GM12801 (cell line): Measurements from ENCODE around the gene DACH1.

Experiments
- TF ChIP-seq, protein P1 (sequence below): IDR thresholded peaks from one replicate; pipeline ENCODE4 v1.5.1; 2011; ENCODE audit warnings: control low read depth; ENCODE audit not compliant: insufficient read length; ENCODE audit errors: extremely low read depth

The DACH1 gene

DNA sequence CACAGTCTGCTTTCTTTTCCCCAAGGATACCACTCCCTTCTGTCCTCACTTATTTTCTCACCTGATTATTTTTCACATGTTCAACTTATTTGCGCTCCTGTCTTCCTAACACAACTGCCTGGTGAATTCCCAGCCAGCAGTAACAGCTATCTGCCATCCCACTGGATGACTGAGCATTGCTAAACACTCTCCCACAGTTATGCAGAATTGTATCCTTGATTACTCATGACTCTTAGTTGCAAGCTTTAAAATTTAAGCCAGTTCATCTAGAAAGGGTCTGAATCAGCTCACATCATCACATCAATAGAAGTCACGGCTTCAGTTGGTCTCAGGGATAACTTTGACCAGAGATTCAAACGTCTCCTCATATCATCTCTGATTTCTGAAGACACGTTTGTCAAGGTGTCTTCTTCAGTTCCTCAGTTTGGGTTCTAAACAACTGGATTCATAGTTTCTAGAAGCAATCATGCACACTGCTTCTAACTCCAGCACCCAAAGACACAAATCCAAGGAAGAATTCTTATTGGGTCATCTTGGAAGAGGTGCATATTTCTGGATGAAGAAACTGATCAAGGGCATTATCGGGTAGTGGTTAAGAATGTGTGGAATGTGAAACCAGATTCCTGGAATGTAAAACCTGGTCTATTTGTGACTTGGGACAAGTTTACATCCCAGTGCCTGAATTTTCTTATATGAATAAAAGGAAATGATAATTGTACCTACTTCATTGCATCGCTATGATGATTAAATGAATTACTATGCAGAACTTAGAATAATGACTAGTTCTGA lies 13.9 kb upstream of the DACH1 start:
- TF ChIP-seq, protein P1, sequence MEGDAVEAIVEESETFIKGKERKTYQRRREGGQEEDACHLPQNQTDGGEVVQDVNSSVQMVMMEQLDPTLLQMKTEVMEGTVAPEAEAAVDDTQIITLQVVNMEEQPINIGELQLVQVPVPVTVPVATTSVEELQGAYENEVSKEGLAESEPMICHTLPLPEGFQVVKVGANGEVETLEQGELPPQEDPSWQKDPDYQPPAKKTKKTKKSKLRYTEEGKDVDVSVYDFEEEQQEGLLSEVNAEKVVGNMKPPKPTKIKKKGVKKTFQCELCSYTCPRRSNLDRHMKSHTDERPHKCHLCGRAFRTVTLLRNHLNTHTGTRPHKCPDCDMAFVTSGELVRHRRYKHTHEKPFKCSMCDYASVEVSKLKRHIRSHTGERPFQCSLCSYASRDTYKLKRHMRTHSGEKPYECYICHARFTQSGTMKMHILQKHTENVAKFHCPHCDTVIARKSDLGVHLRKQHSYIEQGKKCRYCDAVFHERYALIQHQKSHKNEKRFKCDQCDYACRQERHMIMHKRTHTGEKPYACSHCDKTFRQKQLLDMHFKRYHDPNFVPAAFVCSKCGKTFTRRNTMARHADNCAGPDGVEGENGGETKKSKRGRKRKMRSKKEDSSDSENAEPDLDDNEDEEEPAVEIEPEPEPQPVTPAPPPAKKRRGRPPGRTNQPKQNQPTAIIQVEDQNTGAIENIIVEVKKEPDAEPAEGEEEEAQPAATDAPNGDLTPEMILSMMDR = no peak

DNA sequence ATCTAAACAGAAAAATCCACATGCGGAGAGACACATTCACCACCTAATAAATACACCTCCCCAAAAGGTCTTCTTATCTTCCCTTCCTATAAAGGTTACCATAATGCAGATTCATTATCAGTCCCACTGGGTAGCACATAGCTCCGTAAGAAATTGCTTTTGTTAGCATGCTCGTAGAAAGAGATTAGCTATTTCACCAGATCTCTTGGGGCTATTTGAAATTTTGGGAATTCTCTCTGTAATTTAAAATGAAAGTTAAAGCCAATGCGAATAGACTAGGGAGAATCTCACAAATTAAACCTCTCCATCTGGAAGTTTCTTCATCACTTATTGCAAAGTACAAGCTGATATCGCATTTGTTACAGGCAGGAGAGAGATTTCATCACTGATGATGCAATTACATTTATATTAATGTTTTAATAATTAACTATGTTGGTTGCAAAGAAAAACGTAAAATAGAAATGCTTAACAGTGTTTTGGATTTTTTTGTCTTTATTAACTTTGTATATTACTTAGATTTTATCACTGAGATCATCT lies 12.9 kb upstream of the DACH1 start:
- TF ChIP-seq, protein P1 = no peak

DNA sequence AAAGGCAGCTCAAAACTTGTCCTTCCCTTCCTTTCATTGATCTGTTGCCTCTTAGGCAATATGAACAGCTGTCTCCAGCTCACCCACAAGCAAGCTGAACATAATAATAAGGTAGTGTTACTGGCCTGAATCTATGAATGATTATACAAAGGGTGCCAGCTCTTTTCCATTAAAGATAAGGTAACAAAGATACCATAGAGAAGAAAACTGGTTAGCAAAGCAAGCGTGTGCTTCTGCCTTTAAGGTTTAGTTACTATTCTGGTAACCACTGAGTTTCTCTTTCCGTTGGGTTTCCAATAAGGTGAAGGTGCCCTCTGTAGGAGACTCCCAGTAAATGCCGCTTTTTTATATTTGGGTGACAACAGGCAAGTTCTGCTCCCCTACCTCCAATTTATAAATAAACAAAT lies 12.1 kb upstream of the DACH1 start:
- TF ChIP-seq, protein P1 = no peak

DNA sequence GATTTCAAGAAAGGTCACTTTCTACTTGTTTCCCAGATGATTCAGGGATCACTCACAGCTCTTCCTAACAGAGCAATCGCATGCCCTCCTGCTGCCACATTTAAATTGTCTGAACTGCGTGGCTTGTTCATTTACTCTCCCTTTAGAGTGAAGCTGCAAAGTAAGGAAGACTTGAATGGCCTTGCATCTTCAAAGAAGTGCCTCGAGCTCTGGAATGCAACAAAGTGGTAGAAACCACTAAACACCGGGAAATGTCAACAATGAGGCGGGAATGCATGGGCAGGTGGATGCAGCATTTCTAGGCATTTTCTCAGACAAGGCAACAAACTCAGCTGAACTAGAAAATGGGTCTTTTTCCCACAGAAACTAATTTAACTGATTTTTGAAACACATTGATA lies 10.3 kb upstream of the DACH1 start:
- TF ChIP-seq, protein P1 = no peak

DNA sequence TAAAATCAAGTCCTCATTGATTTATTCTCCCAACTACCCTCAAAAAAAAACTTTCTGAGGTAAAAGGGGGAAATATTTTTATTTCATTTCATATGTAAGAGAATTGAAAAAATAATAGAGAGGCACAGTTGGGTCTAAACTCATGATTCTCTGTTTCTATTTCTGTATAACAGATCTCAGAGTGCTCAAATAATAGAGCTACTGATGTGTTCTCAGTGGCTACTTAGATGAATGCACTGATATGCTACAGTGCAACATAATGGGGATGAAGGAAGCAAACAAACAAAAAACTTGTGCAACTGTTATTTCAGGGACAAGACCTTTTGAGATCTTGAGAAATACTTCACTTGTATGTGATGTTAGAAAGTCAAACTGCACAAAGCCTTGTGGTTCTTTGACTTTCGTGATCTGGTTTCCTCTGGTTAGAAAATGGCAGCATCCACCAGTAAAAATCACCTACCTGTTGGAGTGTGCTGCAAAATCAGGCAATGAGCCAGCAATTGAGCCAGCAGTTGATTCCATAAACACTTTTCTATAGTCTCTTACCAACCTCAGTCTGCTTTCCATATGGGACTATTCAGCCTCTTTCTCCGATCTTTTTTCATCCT lies 9.7 kb upstream of the DACH1 start:
- TF ChIP-seq, protein P1 = no peak

DNA sequence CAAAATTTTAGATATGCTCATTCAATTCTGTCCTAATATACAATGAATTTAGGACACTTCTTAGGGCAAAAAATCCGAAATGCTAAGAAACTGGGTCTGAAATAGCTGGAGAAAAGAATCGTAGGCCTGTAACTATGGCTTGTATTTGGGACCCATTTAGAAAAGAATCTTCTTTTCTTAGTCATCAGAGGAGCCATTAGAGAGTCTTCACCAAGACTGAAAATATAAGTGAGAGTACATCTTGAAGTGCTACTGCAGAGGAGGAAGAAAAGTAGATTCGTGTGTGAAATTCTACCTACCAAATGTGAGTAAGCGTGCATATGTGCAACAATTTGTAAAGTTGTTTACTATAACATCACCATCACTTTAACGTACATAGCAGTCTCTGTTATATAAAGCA lies 8.8 kb upstream of the DACH1 start:
- TF ChIP-seq, protein P1 = no peak

DNA sequence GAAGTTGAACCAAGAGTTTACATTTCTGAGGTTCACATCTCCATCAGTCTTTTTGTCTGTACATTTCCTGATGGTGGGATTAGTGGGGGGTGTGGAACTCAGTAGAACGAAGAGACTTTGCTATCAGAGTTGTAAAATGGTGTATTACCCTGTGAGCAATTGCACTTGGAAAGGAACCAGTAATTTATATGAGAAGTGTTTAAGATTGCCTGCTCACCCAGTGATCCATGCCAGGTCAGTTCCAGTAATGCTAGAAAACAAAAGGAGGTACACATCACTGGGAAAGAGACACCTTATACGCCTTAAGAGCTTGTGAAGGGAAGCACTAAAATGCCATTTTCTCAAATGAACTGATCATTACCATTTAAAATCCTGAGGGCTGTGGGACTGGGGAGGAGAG lies 7.5 kb upstream of the DACH1 start:
- TF ChIP-seq, protein P1 = no peak
